Kasumi-1 (cell line): Measurements from ENCODE around the gene ABCC4.
"Not testable (repeated sequence)": the region's sequence is repeated elsewhere in the genome, so short reads cannot be mapped to it uniquely, and the experiment has no call there.

Source experiments
- DNase-seq, 2 experiments: peaks; one replicate each; lab custom pipeline; 2025; lab: John Stamatoyannopoulos, UW

The ABCC4 gene

GRCh38 chr13:95198606-95199005, 102.6 kb downstream of the ABCC4 start:
- not testable (repeated sequence) for DNase-seq

GRCh38 chr13:95197548-95197947, 103.7 kb downstream of the ABCC4 start:
- DNase-seq = no peak

GRCh38 chr13:95195146-95195545, 106.1 kb downstream of the ABCC4 start:
- DNase-seq = no peak

GRCh38 chr13:95193509-95194230, 107.6 kb downstream of the ABCC4 start:
- no peak for DNase-seq

GRCh38 chr13:95192998-95193397, 108.3 kb downstream of the ABCC4 start:
- no peak for DNase-seq

- not testable (repeated sequence) for DNase-seq
These were observed 108.7 kb downstream of the ABCC4 start for GRCh38 chr13:95192564-95192945.

- peak; percentile 78 to 84 for DNase-seq
These were observed 109.3 kb downstream of the ABCC4 start for GRCh38 chr13:95191821-95192563.

- DNase-seq = no peak
These were observed 113.1 kb downstream of the ABCC4 start for GRCh38 chr13:95188128-95188527.

GRCh38 chr13:95185851-95186250, 115.4 kb downstream of the ABCC4 start:
- DNase-seq = peak; percentile 86 to 92

- DNase-seq = no peak
These were observed 115.9 kb downstream of the ABCC4 start for GRCh38 chr13:95185311-95185710.

GRCh38 chr13:95184317-95184716, 116.9 kb downstream of the ABCC4 start:
- no peak for DNase-seq

- DNase-seq = peak in 1 of 2 experiments; percentile 26
These were observed 118.5 kb downstream of the ABCC4 start for GRCh38 chr13:95182570-95183265.

GRCh38 chr13:95181586-95181985, 119.7 kb downstream of the ABCC4 start:
- DNase-seq = no peak

GRCh38 chr13:95180513-95181245, 120.6 kb downstream of the ABCC4 start:
- DNase-seq = no peak

GRCh38 chr13:95176611-95177259, 124.5 kb downstream of the ABCC4 start:
- DNase-seq = peak; percentile 59 to 64

GRCh38 chr13:95174517-95174916, 126.7 kb downstream of the ABCC4 start:
- DNase-seq = no peak

- no peak for DNase-seq
These were observed 133.1 kb downstream of the ABCC4 start for GRCh38 chr13:95168191-95168590.

- not testable (repeated sequence) for DNase-seq
These were observed 134.2 kb downstream of the ABCC4 start for GRCh38 chr13:95167003-95167402.

- DNase-seq = no peak
These were observed 136.4 kb downstream of the ABCC4 start for GRCh38 chr13:95164830-95165229.

GRCh38 chr13:95160112-95160906, 140.9 kb downstream of the ABCC4 start:
- no peak for DNase-seq

GRCh38 chr13:95159458-95159857, 141.8 kb downstream of the ABCC4 start:
- no peak for DNase-seq
